ENCODE results near the gene MYO3B.

Gene MYO3B

GRCh38 chr2:170201275-170201674 lies 23.3 kb downstream of the MYO3B start:
- no peak for TF ChIP-seq CTCF (IDR thresholded peaks at IDR 0.05; ENCODE audit: control insufficient read depth, extremely low read depth, insufficient read depth)
- no peak overlapping the region for H3K4me3 ChIP-seq (ENCODE audit: low read depth, low read length)
- DNase-seq (ENCODE audit: low read depth) = no peak

GRCh38 chr2:170201734-170202393 lies 23.9 kb downstream of the MYO3B start:
- no peak overlapping the region for H3K4me3 ChIP-seq (ENCODE audit: low read depth, low read length)
- no peak for TF ChIP-seq CTCF (IDR thresholded peaks at IDR 0.05; ENCODE audit: control insufficient read depth, extremely low read depth, insufficient read depth)
- DNase-seq (ENCODE audit: low read depth) = no peak

GRCh38 chr2:170202437-170202836 lies 24.5 kb downstream of the MYO3B start:
- DNase-seq (ENCODE audit: low read depth) = no peak
- no peak for TF ChIP-seq CTCF (IDR thresholded peaks at IDR 0.05; ENCODE audit: control insufficient read depth, extremely low read depth, insufficient read depth)
- no peak overlapping the region for H3K4me3 ChIP-seq (ENCODE audit: low read depth, low read length)

GRCh38 chr2:170204298-170204951 lies 26.5 kb downstream of the MYO3B start:
- no peak overlapping the region for H3K4me3 ChIP-seq (ENCODE audit: low read depth, low read length)
- TF ChIP-seq CTCF (IDR thresholded peaks at IDR 0.05; ENCODE audit: control insufficient read depth, extremely low read depth, insufficient read depth) = no peak
- no peak for DNase-seq (ENCODE audit: low read depth)

GRCh38 chr2:170206246-170206645 lies 28.3 kb downstream of the MYO3B start:
- no peak for TF ChIP-seq CTCF (IDR thresholded peaks at IDR 0.05; ENCODE audit: control insufficient read depth, extremely low read depth, insufficient read depth)
- no peak for DNase-seq (ENCODE audit: low read depth)
- H3K4me3 ChIP-seq (ENCODE audit: low read depth, low read length) = no peak overlapping the region

- no peak for DNase-seq (ENCODE audit: low read depth)
- TF ChIP-seq CTCF (IDR thresholded peaks at IDR 0.05; ENCODE audit: control insufficient read depth, extremely low read depth, insufficient read depth) = no peak
Measured at GRCh38 chr2:170206805-170207407, 29.0 kb downstream of the MYO3B start.

More at GRCh38 chr2:170206805-170207407, 29.0 kb downstream of the MYO3B start:
- H3K4me3 ChIP-seq (ENCODE audit: low read depth, low read length) = no peak overlapping the region

Measured in LNCaP clone FGC (cell line).